Measurements from ENCODE around the gene MAGI3. TPM values are rescaled to one million over a fixed set of nuclear protein-coding genes. Genes with fewer than 3 reads are reported as not detected.

The MAGI3 gene
- total RNA-seq, 1 experiment from 2014 or later = 27.6 TPM

DNA sequence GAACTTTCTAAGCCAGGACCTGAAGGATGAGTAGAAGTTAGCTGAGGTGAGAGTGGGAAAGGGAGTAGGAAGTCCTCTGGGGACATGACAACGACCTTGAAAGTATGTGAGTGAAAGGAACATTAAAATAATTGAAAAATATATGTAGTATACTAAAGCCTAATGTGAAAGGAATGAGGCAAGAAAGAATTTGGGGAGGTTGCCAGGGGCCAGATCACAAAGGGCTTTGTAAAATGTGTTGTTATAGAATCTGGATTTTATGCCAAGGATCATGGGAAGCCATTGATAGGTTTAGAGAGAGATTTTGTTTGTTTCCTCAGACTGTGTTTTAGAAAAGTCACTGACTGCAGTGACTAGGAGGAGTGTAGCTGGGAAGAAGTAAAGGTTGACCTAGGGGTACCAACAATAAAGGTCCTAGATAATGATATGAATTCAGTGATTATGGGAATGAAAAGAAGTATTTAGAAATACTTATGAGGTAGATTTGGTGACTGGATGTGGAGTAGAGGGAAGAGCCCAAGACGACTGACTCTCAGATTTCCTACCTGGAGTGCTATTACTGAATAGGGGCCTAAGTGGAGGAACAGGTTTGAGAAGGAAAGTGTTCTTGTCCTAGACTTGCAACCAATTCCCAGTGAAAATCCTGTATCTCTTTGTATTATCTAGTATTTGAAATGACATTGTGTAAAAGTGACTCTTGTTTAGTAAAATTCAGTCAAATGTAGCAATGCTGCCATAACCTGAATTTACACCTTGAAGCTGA, 189.1 kb downstream of the MAGI3 start:
- Mint-ChIP-seq H3K9me3 (ENCODE audit: unreplicated experiment) (no peaks in the 10 kb centered on the region), H3K27ac (ENCODE audit: unreplicated experiment) (no peak overlapping the region), H3K36me3 (ENCODE audit: insufficient read depth, unreplicated experiment) (peaks cover 18% of the 10 kb centered on the region), H3K4me1 (ENCODE audit: low read depth, unreplicated experiment) (peaks cover 17% of the 10 kb centered on the region), H3K4me3 (ENCODE audit: unreplicated experiment) (no peak overlapping the region), H3K27me3 (ENCODE audit: insufficient read depth, unreplicated experiment) (no peaks in the 10 kb centered on the region)
- intact Hi-C loops (cut with micrococcal nuclease; ENCODE audit: unreplicated experiment) = no loop called here
- DNase-seq = no peak
- TF ChIP-seq, protein P1, sequence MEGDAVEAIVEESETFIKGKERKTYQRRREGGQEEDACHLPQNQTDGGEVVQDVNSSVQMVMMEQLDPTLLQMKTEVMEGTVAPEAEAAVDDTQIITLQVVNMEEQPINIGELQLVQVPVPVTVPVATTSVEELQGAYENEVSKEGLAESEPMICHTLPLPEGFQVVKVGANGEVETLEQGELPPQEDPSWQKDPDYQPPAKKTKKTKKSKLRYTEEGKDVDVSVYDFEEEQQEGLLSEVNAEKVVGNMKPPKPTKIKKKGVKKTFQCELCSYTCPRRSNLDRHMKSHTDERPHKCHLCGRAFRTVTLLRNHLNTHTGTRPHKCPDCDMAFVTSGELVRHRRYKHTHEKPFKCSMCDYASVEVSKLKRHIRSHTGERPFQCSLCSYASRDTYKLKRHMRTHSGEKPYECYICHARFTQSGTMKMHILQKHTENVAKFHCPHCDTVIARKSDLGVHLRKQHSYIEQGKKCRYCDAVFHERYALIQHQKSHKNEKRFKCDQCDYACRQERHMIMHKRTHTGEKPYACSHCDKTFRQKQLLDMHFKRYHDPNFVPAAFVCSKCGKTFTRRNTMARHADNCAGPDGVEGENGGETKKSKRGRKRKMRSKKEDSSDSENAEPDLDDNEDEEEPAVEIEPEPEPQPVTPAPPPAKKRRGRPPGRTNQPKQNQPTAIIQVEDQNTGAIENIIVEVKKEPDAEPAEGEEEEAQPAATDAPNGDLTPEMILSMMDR (IDR thresholded peaks at IDR 0.05; ENCODE audit: insufficient read depth in 1 of 2, low read depth in 1 of 2, low read length in 1 of 2, severe bottlenecking in 1 of 2, unreplicated experiment in 1 of 2) = no peak
- Histone ChIP-seq H3K9me3 (no peaks in the 10 kb centered on the region), H3K4me3 (ENCODE audit: low read depth, low read length) (no peak overlapping the region), H3K27me3 (replicated peaks; ENCODE audit: control insufficient read depth, insufficient read depth, low read length) (no peaks in the 10 kb centered on the region), H3K4me1 (peaks cover 6% of the 10 kb centered on the region; the same call in 1 of the 2 replicates), H3K36me3 (ENCODE audit: control insufficient read depth, insufficient read depth, low read length) (no peaks in the 10 kb centered on the region)
- no TSS peak for BruUV-seq (replicated peaks)
- ChIA-PET CTCF (no interaction called here), POLR2A (no interaction called here)

DNA sequence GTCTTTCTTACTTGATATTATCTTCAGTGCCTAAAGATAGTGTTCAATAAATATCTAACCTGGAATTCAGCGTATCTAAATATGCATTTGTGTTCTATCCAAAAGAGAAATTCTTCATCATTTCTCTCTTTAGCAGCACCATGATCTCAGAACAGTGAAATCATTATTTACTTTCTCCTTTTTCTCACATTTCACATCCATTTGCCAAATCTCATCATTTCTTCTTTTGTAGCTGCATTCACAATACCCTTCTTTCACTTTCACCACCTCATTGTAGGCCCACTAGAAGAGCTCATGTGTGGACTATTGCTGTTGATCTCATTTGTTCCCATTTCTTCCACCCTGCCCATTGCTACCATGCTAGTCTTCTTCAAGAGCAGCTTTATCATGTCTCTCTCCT, 191.0 kb downstream of the MAGI3 start:
- H3K4me1 ChIP-seq = no peaks in the 10 kb centered on the region
- TF ChIP-seq, protein P1 (IDR thresholded peaks at IDR 0.05; ENCODE audit: insufficient read depth in 1 of 2, low read depth in 1 of 2, low read length in 1 of 2, severe bottlenecking in 1 of 2, unreplicated experiment in 1 of 2) = no peak
- H3K9me3 ChIP-seq = no peaks in the 10 kb centered on the region
- Mint-ChIP-seq H3K27me3 (ENCODE audit: insufficient read depth, unreplicated experiment) (no peaks in the 10 kb centered on the region), H3K36me3 (ENCODE audit: insufficient read depth, unreplicated experiment) (peaks cover 16% of the 10 kb centered on the region), H3K27ac (ENCODE audit: unreplicated experiment) (no peak overlapping the region), H3K4me1 (ENCODE audit: low read depth, unreplicated experiment) (peaks cover 10% of the 10 kb centered on the region), H3K9me3 (ENCODE audit: unreplicated experiment) (no peaks in the 10 kb centered on the region), H3K4me3 (ENCODE audit: unreplicated experiment) (no peak overlapping the region)
- DNase-seq = no peak
- H3K4me3 ChIP-seq (ENCODE audit: low read depth, low read length) = no peak overlapping the region
- ChIA-PET POLR2A (no interaction called here), CTCF (no interaction called here)
- H3K27me3 ChIP-seq (replicated peaks; ENCODE audit: control insufficient read depth, insufficient read depth, low read length) = no peaks in the 10 kb centered on the region
- intact Hi-C loops (cut with micrococcal nuclease; ENCODE audit: unreplicated experiment) = no loop called here
- no TSS peak for BruUV-seq (replicated peaks)
- no peaks in the 10 kb centered on the region for H3K36me3 ChIP-seq (ENCODE audit: control insufficient read depth, insufficient read depth, low read length)

DNA sequence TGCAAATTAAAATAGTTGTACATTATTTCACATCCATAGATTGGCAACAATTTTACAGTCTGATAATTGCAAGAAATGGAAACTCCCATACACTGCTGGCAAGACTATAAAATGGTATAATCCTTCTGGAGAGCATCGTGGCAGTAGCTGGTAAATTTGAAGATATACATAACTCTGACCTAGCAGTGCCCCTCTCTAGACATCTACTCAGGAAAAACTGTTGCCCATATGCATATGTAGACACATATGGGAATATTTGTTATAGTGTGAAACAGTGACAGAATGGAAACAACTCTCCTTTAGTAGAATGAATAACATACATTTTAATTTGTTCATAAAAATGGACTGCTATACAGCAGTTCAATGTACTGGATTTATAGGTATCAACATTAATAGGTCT, 191.8 kb downstream of the MAGI3 start:
- no peak overlapping the region for H3K27ac Mint-ChIP-seq (ENCODE audit: unreplicated experiment)
- no TSS peak for BruUV-seq (replicated peaks)
- CTCF ChIA-PET = no interaction called here
- intact Hi-C loops (cut with micrococcal nuclease; ENCODE audit: unreplicated experiment) = no loop called here
- POLR2A ChIA-PET = no interaction called here
- no peak overlapping the region for H3K4me3 Mint-ChIP-seq (ENCODE audit: unreplicated experiment)
- no peaks in the 10 kb centered on the region for H3K4me1 ChIP-seq
- no peak overlapping the region for H3K4me3 ChIP-seq (ENCODE audit: low read depth, low read length)
- no peaks in the 10 kb centered on the region for H3K36me3 ChIP-seq (ENCODE audit: control insufficient read depth, insufficient read depth, low read length)
- DNase-seq = no peak
- H3K4me1 Mint-ChIP-seq (ENCODE audit: low read depth, unreplicated experiment) = peaks cover 10% of the 10 kb centered on the region
- H3K27me3 Mint-ChIP-seq (ENCODE audit: insufficient read depth, unreplicated experiment) = no peaks in the 10 kb centered on the region
- H3K9me3 ChIP-seq = no peaks in the 10 kb centered on the region
- H3K9me3 Mint-ChIP-seq (ENCODE audit: unreplicated experiment) = no peaks in the 10 kb centered on the region
- TF ChIP-seq, protein P1 (IDR thresholded peaks at IDR 0.05; ENCODE audit: insufficient read depth in 1 of 2, low read depth in 1 of 2, low read length in 1 of 2, severe bottlenecking in 1 of 2, unreplicated experiment in 1 of 2) = no peak
- H3K36me3 Mint-ChIP-seq (ENCODE audit: insufficient read depth, unreplicated experiment) = peaks cover 16% of the 10 kb centered on the region
- no peaks in the 10 kb centered on the region for H3K27me3 ChIP-seq (replicated peaks; ENCODE audit: control insufficient read depth, insufficient read depth, low read length)
